Glomerular visceral epithelial cell (primary cell): Measurements from ENCODE around the gene MRPL36.

ENCODE experiments used
- DNase-seq: peaks from one replicate; pipeline ENCODE4 v3.0.0-alpha.2; 2016; ENCODE audit errors: extremely low spot score

Gene MRPL36

DNA sequence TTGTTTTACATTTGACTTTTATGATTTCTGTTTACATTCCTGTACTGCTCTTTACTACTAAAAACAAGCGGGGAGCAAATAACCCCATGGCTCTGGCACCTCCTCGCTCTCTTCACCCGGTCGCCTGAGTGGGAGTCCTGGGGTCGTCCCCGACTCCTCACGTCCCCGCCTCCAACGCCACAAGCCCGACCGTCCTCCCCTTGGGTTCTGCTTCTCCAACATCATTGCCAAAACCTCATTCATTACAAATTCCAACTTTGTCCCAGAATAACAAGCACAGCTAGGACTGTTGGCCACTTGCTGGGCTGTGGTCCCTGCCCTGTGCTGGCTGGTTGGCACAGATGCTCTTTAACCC lies 35.1 kb downstream of the MRPL36 start:
- DNase-seq = no peak

DNA sequence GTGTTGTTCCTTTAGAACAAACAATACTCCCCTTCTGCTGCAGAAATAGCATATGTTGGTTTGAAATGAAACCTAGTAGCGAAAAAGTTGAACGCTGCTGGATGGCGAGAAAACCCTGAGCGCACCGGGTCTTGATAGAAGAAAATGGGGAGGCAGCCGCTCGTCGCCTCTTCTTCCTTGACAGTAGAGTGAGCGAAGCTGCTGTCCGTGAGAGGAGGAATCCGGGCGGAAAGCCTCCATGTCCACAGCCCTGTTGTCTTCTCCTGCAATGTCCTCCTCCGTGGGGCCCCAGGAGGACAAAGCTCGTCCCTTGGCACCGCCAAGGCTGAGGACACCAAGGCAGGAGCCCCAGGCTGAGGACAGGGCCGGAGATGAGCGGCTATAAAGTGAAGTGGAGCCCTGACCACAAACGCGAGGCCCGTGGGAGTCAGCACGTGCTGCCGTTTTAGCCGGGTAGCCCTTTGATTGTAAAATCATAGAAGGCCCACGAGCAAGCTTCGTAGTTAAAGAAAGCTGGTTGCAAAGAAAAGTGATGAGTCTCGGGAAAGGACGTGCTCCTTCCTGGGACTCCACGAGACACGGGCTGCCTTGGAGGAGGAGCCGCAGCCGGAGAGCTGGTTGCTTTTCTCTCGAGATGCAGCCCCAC lies 35.6 kb downstream of the MRPL36 start:
- no peak for DNase-seq

DNA sequence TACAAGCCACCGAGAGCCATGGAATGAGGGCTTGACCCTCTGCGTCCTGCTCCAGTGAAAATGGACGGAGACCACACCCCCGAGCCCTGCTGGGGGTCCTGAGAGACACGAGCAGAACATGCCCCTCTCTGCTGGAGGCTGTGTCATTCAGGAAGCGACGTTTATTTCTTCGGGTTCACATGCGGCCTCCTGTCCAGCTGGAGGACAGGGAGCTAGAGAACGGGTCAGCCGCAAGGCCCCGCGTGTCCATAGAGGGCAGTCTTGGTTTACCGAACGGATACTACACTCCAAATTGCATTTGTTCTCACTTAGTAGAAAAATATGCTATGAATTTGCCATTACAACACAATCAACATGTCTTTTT lies 36.1 kb downstream of the MRPL36 start:
- DNase-seq = peak; percentile 56

DNA sequence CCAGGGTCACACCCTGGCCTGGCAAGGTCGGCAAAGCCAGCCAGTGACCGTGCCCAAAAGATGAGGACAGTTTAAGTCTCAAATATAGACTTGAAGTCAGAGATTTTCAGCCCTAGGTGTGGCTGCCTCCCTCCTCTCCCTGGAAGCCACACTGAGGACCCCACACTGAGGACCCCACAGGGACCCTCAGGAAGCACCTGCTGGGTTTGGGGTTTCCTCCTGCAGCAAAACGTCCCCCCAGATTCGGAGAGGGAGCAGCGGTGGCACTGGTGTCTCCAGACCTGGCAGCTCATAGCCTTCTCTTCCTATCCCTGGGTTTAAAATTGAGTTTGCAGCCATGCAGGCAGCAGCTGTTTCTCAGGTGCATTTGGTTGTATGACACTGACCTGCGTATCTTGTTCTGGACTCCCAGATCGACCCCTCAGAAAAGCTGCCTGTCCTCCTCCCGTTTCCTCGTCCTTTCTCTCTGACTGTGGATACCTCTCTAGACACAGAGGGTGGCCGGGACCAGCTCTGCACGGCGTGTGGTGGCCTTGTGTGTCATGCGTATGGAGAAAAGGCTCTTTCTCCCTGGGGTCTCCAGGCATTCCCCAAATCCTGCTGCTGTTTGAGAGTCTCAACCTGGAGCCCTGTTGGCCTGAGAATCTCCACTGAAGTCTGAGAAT lies 36.6 kb downstream of the MRPL36 start:
- DNase-seq = no peak

DNA sequence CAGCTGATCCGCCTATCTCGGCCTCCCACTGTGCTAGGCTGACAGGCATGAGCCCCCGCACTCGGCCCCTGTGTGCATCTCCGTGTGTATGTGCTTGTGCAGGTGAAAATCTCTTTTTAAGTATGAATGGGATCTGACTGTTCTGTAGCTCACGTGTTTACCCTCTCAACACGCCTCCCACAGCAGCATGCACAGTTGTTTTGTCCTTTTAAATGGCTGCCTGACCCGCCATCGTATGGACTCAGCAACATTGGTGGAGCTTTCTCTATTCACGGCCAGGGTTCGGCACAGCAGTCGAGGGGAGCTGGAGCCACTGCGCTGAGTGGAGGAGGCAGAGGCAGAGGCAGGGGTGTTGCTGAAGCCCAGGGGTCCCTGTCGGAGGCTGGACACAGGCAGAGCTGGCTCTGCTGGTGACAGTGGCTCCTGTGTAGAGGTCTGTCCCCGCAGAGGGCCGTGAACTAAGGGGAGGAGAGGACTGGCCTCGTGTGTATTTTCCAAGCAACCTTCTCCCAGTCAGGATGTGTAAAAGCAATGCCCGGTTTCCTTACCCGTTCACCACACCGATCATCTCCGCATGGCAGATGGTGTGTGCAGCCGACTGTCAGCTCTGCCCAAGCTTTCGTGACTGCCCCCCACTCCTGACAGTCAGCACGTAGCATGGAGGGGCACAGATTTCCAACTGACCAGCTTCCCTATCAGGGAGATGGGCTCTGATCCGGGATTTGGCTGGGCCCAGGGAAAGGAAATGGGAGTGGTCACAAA lies 37.3 kb downstream of the MRPL36 start:
- no peak for DNase-seq

DNA sequence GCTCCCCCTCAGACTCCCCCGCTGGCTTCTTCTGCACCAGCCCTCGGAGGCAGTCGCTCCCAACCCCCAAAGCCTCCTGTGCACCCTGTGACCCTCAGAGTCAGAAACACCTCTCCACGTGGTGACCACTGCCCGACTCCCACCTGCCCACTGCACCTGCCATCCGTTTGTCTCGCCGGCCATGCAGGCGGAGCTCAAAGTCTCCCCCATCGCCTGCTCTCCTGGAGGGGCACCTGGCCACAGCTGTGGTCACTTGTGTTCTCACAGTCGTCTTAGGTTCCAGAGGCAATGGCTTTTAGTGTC lies 38.2 kb downstream of the MRPL36 start:
- DNase-seq = no peak

DNA sequence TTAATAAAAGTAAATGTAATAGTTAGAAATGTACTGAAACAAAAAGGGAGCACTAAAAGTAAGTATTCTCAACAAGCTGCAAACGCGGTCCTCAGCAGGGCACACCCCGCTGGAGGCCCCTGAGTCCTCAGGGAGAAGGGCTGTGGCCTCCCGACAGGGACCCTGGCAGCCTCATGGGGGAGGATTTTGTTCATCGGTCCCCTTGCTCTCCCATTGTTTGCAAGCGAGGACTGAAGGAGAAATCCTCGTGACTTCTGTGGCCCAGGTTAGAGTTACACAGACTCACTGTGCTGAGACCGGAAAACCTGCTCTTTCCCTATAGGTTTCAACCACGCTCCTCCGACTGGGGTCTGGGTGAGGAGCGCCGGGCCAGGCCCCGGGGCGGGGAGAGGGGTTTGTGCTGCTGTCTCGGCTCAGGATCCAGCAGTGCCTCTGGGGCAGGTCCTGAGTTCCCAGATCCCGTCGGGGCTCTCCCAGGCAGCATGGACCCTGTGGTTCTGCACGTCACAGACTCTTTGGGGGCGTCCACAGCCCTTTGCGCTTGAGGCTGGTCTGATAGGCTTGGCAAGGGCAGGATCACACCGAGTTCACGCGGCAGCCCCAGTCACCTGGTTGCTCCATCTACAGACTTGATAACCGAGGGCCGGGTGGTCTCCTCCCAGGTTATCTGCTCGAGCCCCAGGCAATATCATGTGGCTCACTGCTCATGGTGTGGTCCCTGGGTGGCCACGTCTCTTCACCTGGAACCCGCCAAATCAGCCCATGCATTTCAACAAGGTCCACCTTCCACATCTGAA lies 38.8 kb downstream of the MRPL36 start:
- DNase-seq = no peak

DNA sequence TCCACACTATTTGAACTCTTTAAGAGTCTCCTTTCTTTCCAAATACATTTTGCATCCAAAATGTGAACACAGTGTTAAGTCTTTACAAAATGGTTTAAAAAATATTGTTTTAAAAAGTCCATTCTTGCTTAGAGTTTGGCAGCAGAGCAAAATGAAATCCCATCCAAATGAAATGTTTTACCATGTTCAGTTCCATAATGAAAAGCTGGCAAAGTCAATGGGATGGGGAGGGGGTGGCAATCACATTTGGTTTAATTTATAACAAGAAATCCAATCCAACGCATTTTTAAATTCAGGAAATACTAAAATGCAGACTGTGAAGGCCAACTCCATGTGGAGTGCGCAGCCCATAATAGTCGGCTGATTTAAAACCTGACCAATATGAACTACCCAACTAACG lies 39.4 kb downstream of the MRPL36 start:
- no peak for DNase-seq

DNA sequence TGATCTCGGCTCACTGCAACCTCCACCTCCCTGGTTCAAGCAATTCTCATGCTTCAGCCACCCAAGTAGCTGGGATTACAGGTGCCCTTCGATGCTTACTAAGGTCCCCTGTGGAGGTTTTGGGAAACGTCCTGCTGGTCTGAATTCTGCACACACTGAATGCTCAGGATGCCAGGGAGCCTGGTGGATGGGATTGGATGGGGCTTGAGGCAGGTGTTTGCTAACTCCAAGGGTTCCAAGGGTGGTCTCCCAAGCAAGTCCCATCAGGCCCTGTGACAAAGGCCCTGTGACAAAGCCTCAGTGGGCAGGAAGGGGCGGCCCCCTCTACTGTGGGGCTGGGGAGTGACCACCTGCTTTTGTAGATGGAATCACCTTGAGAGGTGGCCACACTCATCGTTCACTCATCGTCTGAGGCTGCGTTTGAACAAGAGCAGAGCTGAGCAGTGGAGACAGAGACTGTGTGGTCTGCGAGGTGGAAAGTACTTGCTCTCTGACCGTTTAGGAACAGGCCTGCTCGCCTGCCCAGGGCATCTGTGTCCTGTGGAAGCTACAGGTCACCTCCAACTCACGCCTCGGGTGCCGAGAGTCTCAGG lies 40.2 kb downstream of the MRPL36 start:
- no peak for DNase-seq

DNA sequence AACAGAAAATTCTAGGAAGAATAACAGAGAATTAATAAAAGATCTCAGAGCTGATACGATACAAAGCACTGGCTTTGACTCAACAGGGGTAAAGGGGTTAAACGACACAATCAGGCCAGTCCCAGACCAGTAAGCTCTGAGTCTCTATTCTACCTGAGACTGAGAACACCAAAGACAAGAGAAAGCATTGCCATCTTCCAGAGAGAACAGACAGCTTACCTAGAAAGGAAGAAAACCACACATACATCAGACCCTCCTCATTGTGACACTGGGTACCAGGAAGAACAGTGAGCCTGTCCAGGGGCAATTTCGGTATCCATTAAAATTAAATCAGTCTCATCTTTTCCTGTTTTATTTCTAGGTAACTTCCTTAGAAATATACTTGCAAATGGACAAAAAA lies 41.1 kb downstream of the MRPL36 start:
- DNase-seq = no peak

DNA sequence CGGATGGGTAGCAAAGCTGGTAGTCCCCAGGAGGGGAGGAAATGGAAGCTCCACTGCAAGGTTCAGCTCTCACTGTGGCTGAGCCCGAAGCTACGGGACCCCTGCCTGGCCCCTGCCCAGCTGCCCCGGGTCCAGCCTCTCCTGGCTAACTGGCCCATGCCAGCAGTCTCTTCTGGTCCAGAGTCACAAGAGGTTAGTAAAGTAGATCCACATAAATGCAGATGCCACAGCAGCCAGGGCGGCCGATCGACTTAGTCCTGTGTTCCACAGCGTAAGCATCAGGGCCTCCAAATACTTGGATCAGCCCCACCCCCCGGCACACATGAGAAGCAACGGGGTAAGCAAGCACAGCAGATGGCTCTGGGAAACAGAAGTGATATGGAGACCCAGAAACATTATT lies 42.1 kb downstream of the MRPL36 start:
- DNase-seq = no peak

DNA sequence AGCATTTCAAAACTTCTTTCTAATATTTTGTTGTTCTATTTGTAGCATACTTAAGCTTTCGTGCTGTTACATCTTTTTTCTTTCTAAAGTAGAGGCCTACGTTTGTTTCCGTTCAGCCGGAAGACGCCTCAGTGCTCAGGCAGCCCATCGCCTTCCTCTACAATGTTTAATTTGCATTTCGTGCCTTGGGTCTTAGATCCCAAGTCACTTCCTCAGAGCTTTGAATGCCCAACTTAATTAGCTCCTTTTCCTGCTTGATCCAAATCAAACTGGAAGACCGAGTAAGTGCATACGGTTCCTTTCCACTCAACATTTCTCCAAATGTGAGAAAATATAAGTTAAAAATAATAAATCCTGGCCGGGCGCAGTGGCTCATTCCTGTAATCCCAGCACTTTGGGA lies 43.2 kb downstream of the MRPL36 start:
- DNase-seq = no peak

DNA sequence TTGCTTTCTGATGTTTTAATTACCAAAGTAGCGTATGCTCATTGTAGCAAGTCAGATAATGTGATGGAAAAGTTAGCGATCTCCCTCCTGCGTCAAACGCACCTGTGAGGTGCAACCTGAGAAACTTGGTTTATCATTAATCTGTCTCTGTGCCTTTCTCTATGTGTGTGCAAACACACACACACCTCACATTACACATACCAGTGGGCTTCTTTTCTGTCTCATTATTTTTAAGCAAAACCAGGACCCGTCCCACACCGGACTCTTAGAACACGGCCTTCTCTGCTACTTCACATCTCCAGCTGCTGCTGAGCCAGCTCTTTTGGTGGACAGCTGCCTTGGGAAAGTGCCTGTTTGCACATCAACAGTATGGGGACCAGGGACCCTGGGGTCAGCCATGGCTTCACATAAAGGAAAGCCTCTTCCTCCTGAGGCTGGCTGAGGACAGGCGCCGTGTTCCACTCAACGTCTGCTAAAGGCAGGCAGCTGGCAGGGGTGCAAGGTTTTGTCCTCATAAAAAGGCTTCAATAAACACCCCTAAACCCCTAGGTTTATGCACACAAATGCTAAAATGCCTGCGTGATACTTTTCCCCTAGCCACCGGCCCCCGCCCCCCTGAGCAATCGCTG lies 44.2 kb downstream of the MRPL36 start:
- no peak for DNase-seq

DNA sequence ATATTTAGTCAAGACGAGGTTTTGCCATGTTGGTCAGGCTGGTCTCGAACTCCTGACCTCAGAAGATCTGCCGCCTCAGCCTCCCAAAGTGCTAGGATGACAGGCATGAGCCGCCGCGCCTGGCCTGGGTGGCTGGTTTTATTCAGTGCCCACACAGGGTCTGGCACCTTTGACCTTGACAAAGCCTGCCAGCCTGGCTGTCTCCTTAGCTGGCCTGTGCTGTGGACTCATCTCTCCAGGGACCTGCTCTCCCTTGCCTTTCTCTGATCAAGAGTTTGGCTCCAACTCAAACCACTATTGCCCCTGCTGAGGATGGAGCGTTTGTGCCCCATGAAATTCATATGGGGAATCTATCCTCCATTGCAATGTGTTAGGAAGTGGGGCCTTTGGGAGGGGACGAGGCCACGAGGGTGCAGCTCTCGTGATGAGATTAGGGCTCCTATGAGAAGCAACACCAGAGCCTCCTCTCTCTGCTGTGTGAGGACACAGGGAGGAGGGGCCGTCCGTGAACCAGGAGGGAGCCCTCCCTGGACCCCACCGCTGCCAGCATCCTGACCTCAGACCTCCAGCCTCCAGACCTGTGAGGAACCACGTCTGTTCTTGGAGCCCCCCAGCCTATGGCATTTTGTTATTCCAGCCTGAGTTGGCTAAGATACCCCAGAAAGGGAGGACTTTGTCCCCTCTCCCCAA lies 45.0 kb downstream of the MRPL36 start:
- no peak for DNase-seq

DNA sequence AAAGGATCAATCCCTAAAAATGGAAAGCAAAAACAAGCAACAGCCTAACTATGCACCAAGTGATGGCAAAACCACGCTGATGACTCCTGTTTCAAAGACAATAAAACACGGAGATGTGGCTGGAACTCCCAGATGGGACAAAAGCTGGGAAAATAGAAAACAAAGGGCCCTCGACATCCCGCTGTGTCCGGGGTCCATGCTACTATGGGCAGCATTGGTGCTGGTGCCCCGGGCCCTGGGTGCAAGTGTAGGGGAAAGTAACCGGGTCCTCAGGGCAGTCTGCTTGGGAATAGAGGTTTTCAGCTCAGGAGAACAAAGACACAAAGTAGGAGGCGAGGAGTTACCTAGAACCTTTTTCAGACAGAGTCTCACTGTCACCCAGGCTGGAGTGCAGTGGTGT lies 46.1 kb downstream of the MRPL36 start:
- DNase-seq = no peak

DNA sequence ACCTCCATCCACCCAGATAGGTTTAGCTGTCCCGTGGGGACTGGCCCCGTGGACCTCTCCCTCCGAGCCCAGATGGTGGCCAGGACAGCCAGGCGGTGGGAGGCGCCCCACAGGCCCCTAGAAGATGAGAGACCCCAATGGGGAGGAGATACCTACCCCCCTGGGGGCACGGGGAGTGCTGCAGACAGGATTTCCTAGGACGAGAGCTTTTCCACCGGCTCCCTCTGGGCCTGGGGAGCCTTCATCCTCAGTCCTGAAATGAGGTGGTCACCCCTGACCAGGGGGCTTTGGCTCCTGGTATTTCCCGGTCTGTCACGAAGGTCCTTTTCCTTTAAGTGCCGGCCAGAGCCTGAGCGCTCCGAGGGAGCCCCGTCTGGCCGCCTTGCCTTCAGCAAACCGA lies 46.8 kb downstream of the MRPL36 start:
- DNase-seq = no peak

DNA sequence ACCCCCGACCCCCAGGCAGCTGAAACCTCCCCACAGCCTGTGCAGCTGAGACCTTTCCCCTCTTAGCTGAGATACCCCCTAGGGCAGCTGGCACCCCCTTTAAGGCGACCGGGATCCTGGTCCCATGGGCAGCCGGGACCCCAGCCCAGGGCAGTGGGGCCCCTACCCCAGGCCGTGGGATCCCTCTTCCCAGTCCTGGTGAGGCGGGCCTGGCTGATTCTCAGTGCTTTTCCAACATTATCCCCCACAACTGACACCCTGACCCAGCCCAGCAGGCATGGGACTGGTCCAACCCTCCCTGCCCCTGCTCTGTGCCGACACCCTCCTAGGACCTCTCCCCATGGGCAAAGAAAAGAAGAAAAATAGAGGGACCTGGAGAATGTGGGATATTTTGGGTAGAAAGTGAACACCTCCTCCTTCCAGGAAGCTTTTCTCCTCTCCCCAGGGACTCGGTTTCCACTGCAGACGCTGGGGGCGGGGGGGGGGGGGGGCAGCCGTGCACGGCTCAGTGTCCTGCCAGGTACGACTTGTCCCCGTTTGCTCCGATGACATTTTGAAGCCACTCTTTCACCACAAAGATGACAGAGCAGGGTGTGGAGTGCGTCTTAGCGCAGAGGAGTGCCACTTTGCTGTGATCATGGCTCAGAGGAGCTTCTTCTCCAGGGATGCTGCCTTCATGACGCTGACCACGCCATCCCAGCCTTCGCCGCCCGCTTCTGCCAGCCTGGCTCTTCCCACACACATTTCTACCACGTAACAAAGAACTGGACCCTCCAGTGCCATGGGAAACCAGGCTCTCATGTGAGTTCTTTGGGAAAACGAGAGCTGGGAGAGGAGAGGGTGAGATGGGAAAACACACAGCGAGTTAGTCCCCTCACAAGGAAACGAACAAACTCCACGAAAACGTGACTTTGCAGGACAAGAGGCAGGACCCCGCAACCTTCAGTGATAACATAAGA lies 47.5 kb downstream of the MRPL36 start:
- no peak for DNase-seq

DNA sequence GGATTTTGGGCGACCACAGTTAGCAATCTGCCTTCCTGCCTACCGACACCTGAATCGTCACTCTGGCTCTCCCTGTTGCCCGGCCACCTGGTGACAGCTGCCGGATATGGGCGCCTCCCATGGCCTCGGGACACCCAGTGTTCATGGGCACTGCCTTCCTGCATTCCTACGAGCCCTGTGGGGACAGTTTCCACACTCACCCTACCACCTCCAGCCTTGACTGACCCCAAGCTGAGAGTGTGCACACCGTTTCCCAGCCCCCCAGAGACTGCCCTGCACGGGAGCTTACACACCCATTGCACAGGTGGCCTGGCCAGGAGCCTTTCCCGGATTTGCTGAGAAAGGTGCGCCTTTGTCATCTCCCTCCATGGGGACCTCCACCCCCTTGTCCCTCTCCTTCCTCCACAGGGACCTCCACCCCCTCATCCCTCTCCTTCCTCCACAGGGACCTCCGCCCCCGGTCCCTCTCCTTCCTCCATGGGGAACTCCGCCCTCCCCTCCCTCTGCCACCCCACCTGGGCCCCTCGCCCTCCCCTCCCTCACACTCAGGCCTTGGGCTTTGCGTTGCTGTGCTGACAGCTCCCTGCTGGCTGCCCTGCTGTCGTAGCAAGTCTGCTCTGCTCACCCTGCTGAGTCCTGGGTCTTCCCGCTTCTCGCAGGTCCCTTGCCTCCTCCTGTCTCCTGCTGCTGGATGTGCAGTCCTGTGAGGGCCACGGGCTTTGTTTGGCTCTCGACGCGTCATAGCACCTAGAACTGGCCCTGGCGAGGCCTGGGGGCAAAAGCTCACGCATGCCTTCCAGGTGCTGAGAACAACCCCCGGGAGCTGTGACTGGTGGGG lies 48.4 kb downstream of the MRPL36 start:
- no peak for DNase-seq

DNA sequence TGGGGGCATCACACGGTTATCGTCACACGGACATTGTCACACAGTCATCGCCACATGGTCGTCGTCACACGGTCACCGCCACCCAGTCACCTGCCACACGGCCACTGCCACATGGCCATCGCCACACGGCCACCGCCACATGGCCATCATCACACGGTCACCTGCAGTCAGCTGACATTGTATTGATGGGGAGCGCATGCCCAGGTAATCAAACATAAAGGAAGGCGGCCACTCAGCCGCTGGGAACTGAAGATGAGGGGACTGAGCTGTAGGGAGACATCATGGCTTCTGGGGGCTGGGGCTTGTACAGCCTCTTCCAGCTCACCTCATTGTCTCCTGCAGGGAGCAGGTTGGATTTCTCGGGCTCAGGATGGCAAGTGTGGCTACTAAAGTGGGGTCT lies 49.2 kb downstream of the MRPL36 start:
- no peak for DNase-seq
